B cell (primary cell): ENCODE data around the gene NFIB.

ENCODE experiments used
- EZH2 ChIP-seq: IDR thresholded peaks from 2 replicates; pipeline ENCODE4 v1.6.1; 2012; ENCODE audit warnings: borderline replicate concordance, low read depth, mild to moderate bottlenecking, moderate library complexity, low read length; ENCODE audit not compliant: insufficient read depth, poor library complexity, severe bottlenecking
- TF ChIP-seq, protein P1 (sequence below): fragments of 200-600 bp; IDR thresholded peaks from one replicate; pipeline ENCODE4 v1.8.0; 2022; ENCODE audit warnings: antibody characterized with exemption, mild to moderate bottlenecking

DNA sequence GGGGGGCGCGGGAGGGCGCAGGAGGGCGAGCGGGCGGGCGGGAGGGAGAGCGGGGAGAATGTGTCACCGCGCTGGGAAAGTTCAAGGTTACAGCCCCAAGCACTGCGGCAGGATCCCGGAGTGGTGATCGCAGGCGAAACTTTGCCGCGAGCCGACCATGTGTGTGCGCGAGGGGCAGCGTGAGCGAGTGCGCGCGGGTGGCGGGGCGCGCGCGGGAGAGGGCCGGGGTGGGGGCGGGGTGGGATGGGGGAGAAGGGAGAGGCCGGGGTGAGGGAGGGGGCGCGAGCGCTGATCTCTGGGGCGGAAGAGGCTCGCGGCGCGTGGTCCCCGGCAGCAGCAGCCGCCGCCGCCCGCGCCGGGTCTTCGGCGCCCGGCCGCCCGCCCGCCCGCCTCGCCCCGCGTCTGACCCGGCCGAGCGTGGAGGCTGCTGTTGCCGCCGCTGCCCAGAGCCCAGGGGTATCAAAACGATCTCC, at the start of gene NFIB:
- TF ChIP-seq, protein P1, sequence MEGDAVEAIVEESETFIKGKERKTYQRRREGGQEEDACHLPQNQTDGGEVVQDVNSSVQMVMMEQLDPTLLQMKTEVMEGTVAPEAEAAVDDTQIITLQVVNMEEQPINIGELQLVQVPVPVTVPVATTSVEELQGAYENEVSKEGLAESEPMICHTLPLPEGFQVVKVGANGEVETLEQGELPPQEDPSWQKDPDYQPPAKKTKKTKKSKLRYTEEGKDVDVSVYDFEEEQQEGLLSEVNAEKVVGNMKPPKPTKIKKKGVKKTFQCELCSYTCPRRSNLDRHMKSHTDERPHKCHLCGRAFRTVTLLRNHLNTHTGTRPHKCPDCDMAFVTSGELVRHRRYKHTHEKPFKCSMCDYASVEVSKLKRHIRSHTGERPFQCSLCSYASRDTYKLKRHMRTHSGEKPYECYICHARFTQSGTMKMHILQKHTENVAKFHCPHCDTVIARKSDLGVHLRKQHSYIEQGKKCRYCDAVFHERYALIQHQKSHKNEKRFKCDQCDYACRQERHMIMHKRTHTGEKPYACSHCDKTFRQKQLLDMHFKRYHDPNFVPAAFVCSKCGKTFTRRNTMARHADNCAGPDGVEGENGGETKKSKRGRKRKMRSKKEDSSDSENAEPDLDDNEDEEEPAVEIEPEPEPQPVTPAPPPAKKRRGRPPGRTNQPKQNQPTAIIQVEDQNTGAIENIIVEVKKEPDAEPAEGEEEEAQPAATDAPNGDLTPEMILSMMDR: no peak
- TF ChIP-seq EZH2: no peak
